Epithelial cell of proximal tubule (primary cell): ENCODE measurements around the gene SLC29A1. TPM values are rescaled to one million over a fixed set of nuclear protein-coding genes. Genes with fewer than 3 reads are reported as not detected.
A peak's percentile ranks its signal among the peaks of the same experiment; 100 is the strongest.

Source experiments
- DNase-seq: peaks from one replicate; pipeline ENCODE4 v3.0.0-alpha.2; 2011; ENCODE audit warnings: low read depth
- H3K4me3 ChIP-seq: 2 replicates; pipeline ENCODE4 v1.5.1; 2011; ENCODE audit warnings: low read depth, mild to moderate bottlenecking, low read length
- CTCF ChIP-seq: conservative IDR thresholded peaks from 2 replicates; pipeline ENCODE4 v1.5.1; 2012; ENCODE audit warnings: low read depth, mild to moderate bottlenecking, low read length
- total RNA-seq: library from RNA; depleted of rRNA; stranded (reverse); fragments of >200 nt; gene quantifications from 2 replicates; pipeline ENCODE4 v1.2.3, GENCODE V29; 2015

Gene SLC29A1
- total RNA-seq, 1 donor from 2014 or later: 47.6 TPM

GRCh38 chr6:44263354-44264100, 40.1 kb downstream of the SLC29A1 start:
- no peak for TF ChIP-seq CTCF
- H3K4me3 ChIP-seq: peak overlapping the region; percentile 93
- DNase-seq: peak; percentile 22

GRCh38 chr6:44264154-44265006, 41.0 kb downstream of the SLC29A1 start:
- DNase-seq: no peak
- TF ChIP-seq CTCF: no peak
- peak overlapping the region; percentile 93 for H3K4me3 ChIP-seq

GRCh38 chr6:44265007-44265721, 41.8 kb downstream of the SLC29A1 start, which contains the start of gene NFKBIE:
NFKBIE (minus strand) TSS chr6:44265551; CDS start chr6:44265346, 205 bp downstream.
- H3K4me3 ChIP-seq: peak within 1 kb of the TSS; percentile 93
- peak; percentile 33 for TF ChIP-seq CTCF
- DNase-seq: no peak

GRCh38 chr6:44265722-44266233, 42.4 kb downstream of the SLC29A1 start:
- no peak overlapping the region for H3K4me3 ChIP-seq
- TF ChIP-seq CTCF: no peak
- peak; percentile 72 for DNase-seq

- no peak for DNase-seq
- no peak overlapping the region for H3K4me3 ChIP-seq
- TF ChIP-seq CTCF: no peak
Measured at GRCh38 chr6:44266347-44266746, 43.0 kb downstream of the SLC29A1 start.

- no peak for TF ChIP-seq CTCF
- no peak overlapping the region for H3K4me3 ChIP-seq
- DNase-seq: no peak
Measured at GRCh38 chr6:44267252-44267651, 43.9 kb downstream of the SLC29A1 start.
